SK-N-SH treated with all-trans-retinoic acid at 6 μM for 48 hours (cell line): Measurements from ENCODE around the gene NRF1.

Experiments
- ATAC-seq: fragments of 200-7000 bp; cut with Tn5 transposase; 3 replicates; pipeline ENCODE4 v1.9.1; 2020; ENCODE audit warnings: mild to moderate bottlenecking, moderate library complexity
- ARNTL ChIP-seq: fragments of 450-650 bp; formaldehyde crosslinking; IDR thresholded peaks from 2 replicates; pipeline ENCODE4 v1.5.0; 2020; ENCODE audit warnings: low read depth, mild to moderate bottlenecking, moderate library complexity, borderline replicate concordance
- CREB5 ChIP-seq: fragments of 250-450 bp; sonication (Bioruptor Pico); IDR thresholded peaks from 2 replicates; pipeline ENCODE4 v1.5.1; 2020; ENCODE audit warnings: low read depth, mild to moderate bottlenecking, moderate library complexity
- CSDC2 ChIP-seq: fragments of 250-450 bp; sonication (Bioruptor Pico); IDR thresholded peaks from 2 replicates; pipeline ENCODE4 v1.5.0; 2020; ENCODE audit warnings: mild to moderate bottlenecking, moderate library complexity
- GLIS3 ChIP-seq: fragments of 250-450 bp; sonication (Bioruptor Pico); IDR thresholded peaks from 2 replicates; pipeline ENCODE4 v1.5.0; 2020; ENCODE audit warnings: mild to moderate bottlenecking, moderate library complexity
- ISL1 ChIP-seq: fragments of 250-450 bp; sonication (Bioruptor Pico); IDR thresholded peaks from 2 replicates; pipeline ENCODE4 v2.1.2; 2022; ENCODE audit warnings: mild to moderate bottlenecking, moderate library complexity
- OSR1 ChIP-seq: fragments of 250-450 bp; sonication (Bioruptor Pico); IDR thresholded peaks from 2 replicates; pipeline ENCODE4 v1.8.0; 2022; ENCODE audit warnings: moderate library complexity, mild to moderate bottlenecking, inconsistent platforms
- PATZ1 ChIP-seq: fragments of 250-450 bp; sonication (Bioruptor Pico); IDR thresholded peaks from 2 replicates; pipeline ENCODE4 v1.8.0; 2020; ENCODE audit warnings: mild to moderate bottlenecking, moderate library complexity, borderline replicate concordance
- POU6F1 ChIP-seq: fragments of 250-450 bp; sonication (Bioruptor Pico); IDR thresholded peaks from 2 replicates; pipeline ENCODE4 v1.8.0; 2021; ENCODE audit warnings: low read depth, mild to moderate bottlenecking, moderate library complexity, borderline replicate concordance
- PPARA ChIP-seq: fragments of 250-450 bp; sonication (Bioruptor Pico); IDR thresholded peaks from 2 replicates; pipeline ENCODE4 v1.5.0; 2020; ENCODE audit warnings: mild to moderate bottlenecking, borderline replicate concordance
- RARB ChIP-seq: fragments of 250-450 bp; sonication (Bioruptor Pico); IDR thresholded peaks from 2 replicates; pipeline ENCODE4 v1.8.0; 2021; ENCODE audit warnings: mild to moderate bottlenecking, moderate library complexity
- SNAI2 ChIP-seq: fragments of 250-450 bp; sonication (Bioruptor Pico); IDR thresholded peaks from 2 replicates; pipeline ENCODE4 v1.5.0; 2020; ENCODE audit warnings: mild to moderate bottlenecking, moderate library complexity
- TCF4 ChIP-seq: fragments of 250-450 bp; sonication (Bioruptor Pico); IDR thresholded peaks from 2 replicates; pipeline ENCODE4 v1.8.0; 2021; ENCODE audit warnings: mild to moderate bottlenecking, moderate library complexity, borderline replicate concordance
- TOX ChIP-seq: fragments of 250-450 bp; sonication (Bioruptor Pico); IDR thresholded peaks from 2 replicates; pipeline ENCODE4 v1.8.0; 2021; ENCODE audit warnings: mild to moderate bottlenecking, moderate library complexity, borderline replicate concordance
- ZC3H10 ChIP-seq: fragments of 250-450 bp; sonication (Bioruptor Pico); IDR thresholded peaks from 2 replicates; pipeline ENCODE4 v1.5.1; 2021; ENCODE audit warnings: mild to moderate bottlenecking, moderate library complexity
- ZFP3 ChIP-seq: fragments of 250-450 bp; sonication (Bioruptor Pico); IDR thresholded peaks from 2 replicates; pipeline ENCODE4 v1.5.0; 2020; ENCODE audit warnings: mild to moderate bottlenecking, moderate library complexity
- ZFP30 ChIP-seq: fragments of 450-650 bp; formaldehyde crosslinking; IDR thresholded peaks from 2 replicates; pipeline ENCODE4 v1.5.0; 2022; ENCODE audit warnings: mild to moderate bottlenecking, moderate library complexity
- ZNF565 ChIP-seq: fragments of 450-650 bp; formaldehyde crosslinking; conservative IDR thresholded peaks from 2 replicates; pipeline ENCODE4 v1.5.0; 2020; ENCODE audit warnings: low read depth, mild to moderate bottlenecking, moderate library complexity
- ZNF8 ChIP-seq: fragments of 450-650 bp; formaldehyde crosslinking; IDR thresholded peaks from 2 replicates; pipeline ENCODE4 v1.5.0; 2020; ENCODE audit warnings: mild to moderate bottlenecking, moderate library complexity
- TF ChIP-seq, protein P1 (sequence below): fragments of 250-450 bp; sonication (Bioruptor Pico); IDR thresholded peaks from 2 replicates; pipeline ENCODE4 v1.5.1; 2021; ENCODE audit warnings: mild to moderate bottlenecking, moderate library complexity
- TF ChIP-seq, protein P2 (sequence below): fragments of 250-450 bp; sonication (Bioruptor Pico); IDR thresholded peaks from 2 replicates; pipeline ENCODE4 v1.5.0; 2020; ENCODE audit warnings: mild to moderate bottlenecking, moderate library complexity

Gene NRF1

GRCh38 chr7:129772646-129773280 is 161.2 kb downstream of the NRF1 start:
- no peak for TF ChIP-seq TOX (CRISPR knock-in tag)
- TF ChIP-seq, protein P1, sequence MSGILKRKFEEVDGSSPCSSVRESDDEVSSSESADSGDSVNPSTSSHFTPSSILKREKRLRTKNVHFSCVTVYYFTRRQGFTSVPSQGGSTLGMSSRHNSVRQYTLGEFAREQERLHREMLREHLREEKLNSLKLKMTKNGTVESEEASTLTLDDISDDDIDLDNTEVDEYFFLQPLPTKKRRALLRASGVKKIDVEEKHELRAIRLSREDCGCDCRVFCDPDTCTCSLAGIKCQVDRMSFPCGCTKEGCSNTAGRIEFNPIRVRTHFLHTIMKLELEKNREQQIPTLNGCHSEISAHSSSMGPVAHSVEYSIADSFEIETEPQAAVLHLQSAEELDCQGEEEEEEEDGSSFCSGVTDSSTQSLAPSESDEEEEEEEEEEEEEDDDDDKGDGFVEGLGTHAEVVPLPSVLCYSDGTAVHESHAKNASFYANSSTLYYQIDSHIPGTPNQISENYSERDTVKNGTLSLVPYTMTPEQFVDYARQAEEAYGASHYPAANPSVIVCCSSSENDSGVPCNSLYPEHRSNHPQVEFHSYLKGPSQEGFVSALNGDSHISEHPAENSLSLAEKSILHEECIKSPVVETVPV (CRISPR knock-in tag) = no peak
- no peak for TF ChIP-seq SNAI2 (CRISPR knock-in tag)
- TF ChIP-seq CREB5 = no peak
- no peak for TF ChIP-seq ZFP30 (CRISPR knock-in tag)
- no peak for TF ChIP-seq ZFP3
- TF ChIP-seq CSDC2 = no peak
- no peak for TF ChIP-seq PATZ1
- TF ChIP-seq ISL1 (CRISPR knock-in tag) = no peak
- TF ChIP-seq OSR1 (CRISPR knock-in tag) = no peak
- no peak for TF ChIP-seq TCF4 (CRISPR knock-in tag)

GRCh38 chr7:129773328-129773731 is 161.8 kb downstream of the NRF1 start:
- no peak for TF ChIP-seq ISL1 (CRISPR knock-in tag)
- TF ChIP-seq, protein P1 (CRISPR knock-in tag) = no peak
- TF ChIP-seq CSDC2 = no peak
- no peak for TF ChIP-seq TOX (CRISPR knock-in tag)
- TF ChIP-seq OSR1 (CRISPR knock-in tag) = no peak
- no peak for TF ChIP-seq GLIS3
- no peak for TF ChIP-seq ZC3H10 (CRISPR knock-in tag)
- TF ChIP-seq, protein P2, sequence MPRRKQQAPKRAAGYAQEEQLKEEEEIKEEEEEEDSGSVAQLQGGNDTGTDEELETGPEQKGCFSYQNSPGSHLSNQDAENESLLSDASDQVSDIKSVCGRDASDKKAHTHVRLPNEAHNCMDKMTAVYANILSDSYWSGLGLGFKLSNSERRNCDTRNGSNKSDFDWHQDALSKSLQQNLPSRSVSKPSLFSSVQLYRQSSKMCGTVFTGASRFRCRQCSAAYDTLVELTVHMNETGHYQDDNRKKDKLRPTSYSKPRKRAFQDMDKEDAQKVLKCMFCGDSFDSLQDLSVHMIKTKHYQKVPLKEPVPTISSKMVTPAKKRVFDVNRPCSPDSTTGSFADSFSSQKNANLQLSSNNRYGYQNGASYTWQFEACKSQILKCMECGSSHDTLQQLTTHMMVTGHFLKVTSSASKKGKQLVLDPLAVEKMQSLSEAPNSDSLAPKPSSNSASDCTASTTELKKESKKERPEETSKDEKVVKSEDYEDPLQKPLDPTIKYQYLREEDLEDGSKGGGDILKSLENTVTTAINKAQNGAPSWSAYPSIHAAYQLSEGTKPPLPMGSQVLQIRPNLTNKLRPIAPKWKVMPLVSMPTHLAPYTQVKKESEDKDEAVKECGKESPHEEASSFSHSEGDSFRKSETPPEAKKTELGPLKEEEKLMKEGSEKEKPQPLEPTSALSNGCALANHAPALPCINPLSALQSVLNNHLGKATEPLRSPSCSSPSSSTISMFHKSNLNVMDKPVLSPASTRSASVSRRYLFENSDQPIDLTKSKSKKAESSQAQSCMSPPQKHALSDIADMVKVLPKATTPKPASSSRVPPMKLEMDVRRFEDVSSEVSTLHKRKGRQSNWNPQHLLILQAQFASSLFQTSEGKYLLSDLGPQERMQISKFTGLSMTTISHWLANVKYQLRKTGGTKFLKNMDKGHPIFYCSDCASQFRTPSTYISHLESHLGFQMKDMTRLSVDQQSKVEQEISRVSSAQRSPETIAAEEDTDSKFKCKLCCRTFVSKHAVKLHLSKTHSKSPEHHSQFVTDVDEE (CRISPR knock-in tag) = no peak
- TF ChIP-seq ZFP3 = no peak
- TF ChIP-seq PPARA = no peak
- no peak for TF ChIP-seq CREB5
- TF ChIP-seq TCF4 (CRISPR knock-in tag) = no peak
- TF ChIP-seq RARB = no peak
- no peak for TF ChIP-seq SNAI2 (CRISPR knock-in tag)
- TF ChIP-seq ZFP30 (CRISPR knock-in tag) = no peak
- TF ChIP-seq ARNTL (CRISPR knock-in tag) = no peak
- TF ChIP-seq ZNF565 (CRISPR knock-in tag) = no peak
- no peak for ATAC-seq

More at GRCh38 chr7:129772646-129773280, 161.2 kb downstream of the NRF1 start:
- ATAC-seq = no peak

GRCh38 chr7:129773871-129774270 is 162.4 kb downstream of the NRF1 start:
- no peak for ATAC-seq
- TF ChIP-seq, protein P1 (CRISPR knock-in tag) = no peak
- TF ChIP-seq ZFP30 (CRISPR knock-in tag) (no peak), SNAI2 (CRISPR knock-in tag) (no peak), RARB (no peak), ZNF8 (CRISPR knock-in tag) (no peak), ZFP3 (no peak), TCF4 (CRISPR knock-in tag) (no peak), OSR1 (CRISPR knock-in tag) (no peak), ISL1 (CRISPR knock-in tag) (no peak), CREB5 (no peak), ARNTL (CRISPR knock-in tag) (no peak), CSDC2 (no peak), PPARA (no peak), POU6F1 (CRISPR knock-in tag) (no peak), ZC3H10 (CRISPR knock-in tag) (no peak)
